K562 (cell line): ENCODE data around the gene SYNM. TPM values are rescaled to one million over a fixed set of nuclear protein-coding genes. Genes with fewer than 3 reads are reported as not detected.

ENCODE experiments used
- E2F4 ChIP-seq: sonication (generic); formaldehyde crosslinking; IDR thresholded peaks from 2 replicates; pipeline ENCODE4 v1.8.0; 2022; ENCODE audit warnings: mild to moderate bottlenecking, low read depth, missing genetic modification reagents
- ERF ChIP-seq: fragments of 450-650 bp; formaldehyde crosslinking; IDR thresholded peaks from 2 replicates; pipeline ENCODE4 v1.4.0; 2020; ENCODE audit warnings: mild to moderate bottlenecking, mixed read lengths
- ETV6 ChIP-seq, 3 experiments: fragments of 150-350 bp in 1 of 3; sonication (generic) in 1 of 3; formaldehyde crosslinking in 1 of 3; IDR thresholded peaks; 2 replicates each; pipeline versions ENCODE4 v1.6.1 to v1.8.0; 2014 to 2022; ENCODE audit warnings: borderline replicate concordance in 2 of 3, low read depth in 2 of 3, antibody characterized with exemption in 1 of 3, low read length in 1 of 3, mild to moderate bottlenecking in 1 of 3, missing genetic modification reagents in 1 of 3
- EWSR1 ChIP-seq: fragments of 450-650 bp; IDR thresholded peaks from 2 replicates; pipeline ENCODE4 v1.6.1; 2018; ENCODE audit warnings: borderline replicate concordance, mild to moderate bottlenecking, low read depth, moderate library complexity; ENCODE audit not compliant: partially characterized antibody
- FOXM1 ChIP-seq, 2 experiments: fragments of 450-650 bp in 1 of 2; sonication (generic) in 1 of 2; formaldehyde crosslinking in 1 of 2; IDR thresholded peaks; 2 replicates each; pipeline versions ENCODE4 v1.6.1 to v1.9.0; 2017 to 2022; ENCODE audit warnings: low read depth in 2 of 2, mild to moderate bottlenecking in 2 of 2, missing genetic modification reagents in 1 of 2, moderate library complexity in 1 of 2
- HCFC1 ChIP-seq: IDR thresholded peaks from 2 replicates; pipeline ENCODE4 v1.6.1; 2012; ENCODE audit warnings: low read depth, low read length, improper control_type of control experiment
- KDM5B ChIP-seq: fragments of 200-600 bp; sonication (generic); IDR thresholded peaks from 2 replicates; pipeline ENCODE4 v1.6.1; 2012; ENCODE audit warnings: low read depth, mild to moderate bottlenecking, moderate library complexity, low read length, control low read depth, inconsistent platforms; ENCODE audit not compliant: insufficient replicate concordance
- KLF6 ChIP-seq: fragments of 250-450 bp; sonication (Bioruptor Pico); IDR thresholded peaks from 2 replicates; pipeline ENCODE4 v1.4.0; 2020; ENCODE audit warnings: mild to moderate bottlenecking, moderate library complexity, borderline replicate concordance
- MAFK ChIP-seq: IDR thresholded peaks from 2 replicates; pipeline ENCODE4 v1.6.1; 2011; ENCODE audit warnings: low read length, improper control_type of control experiment
- NR3C1 ChIP-seq: sonication (generic); formaldehyde crosslinking; IDR thresholded peaks from 2 replicates; pipeline ENCODE4 v1.8.1; 2022; ENCODE audit warnings: missing genetic modification reagents
- PTTG1 ChIP-seq: fragments of 450-650 bp; IDR thresholded peaks from 2 replicates; pipeline ENCODE4 v1.6.1; 2016; ENCODE audit warnings: low read depth, mild to moderate bottlenecking, missing genetic modification characterization, missing compliant biosample characterization
- TAF15 ChIP-seq: fragments of 200-400 bp; formaldehyde crosslinking; IDR thresholded peaks from 2 replicates; pipeline ENCODE4 v1.6.1; 2017; ENCODE audit warnings: mild to moderate bottlenecking, low read depth, low read length, moderate library complexity
- ZFP91 ChIP-seq: sonication (generic); formaldehyde crosslinking; IDR thresholded peaks from 2 replicates; pipeline ENCODE4 v1.8.0; 2022; ENCODE audit warnings: mild to moderate bottlenecking, missing genetic modification reagents
- ZNF175 ChIP-seq: fragments of 200-800 bp; sonication (Bioruptor generic); IDR thresholded peaks from 2 replicates; pipeline ENCODE4 v1.6.1; 2016; ENCODE audit warnings: low read depth, mild to moderate bottlenecking, missing genetic modification characterization, missing compliant biosample characterization
- ZNF398 ChIP-seq: fragments of 250-450 bp; sonication (Bioruptor Pico); IDR thresholded peaks from 2 replicates; pipeline ENCODE4 v1.8.0; 2021; ENCODE audit warnings: moderate library complexity, mild to moderate bottlenecking, inconsistent platforms
- ZNF445 ChIP-seq: fragments of 250-450 bp; sonication (Bioruptor Pico); IDR thresholded peaks from 2 replicates; pipeline ENCODE4 v1.4.0; 2020; ENCODE audit warnings: low read depth, mild to moderate bottlenecking, moderate library complexity
- ZNF778 ChIP-seq: fragments of 450-650 bp; formaldehyde crosslinking; IDR thresholded peaks from 2 replicates; pipeline ENCODE4 v1.4.0; 2020; ENCODE audit warnings: mild to moderate bottlenecking, moderate library complexity
- polyA plus RNA-seq, 8 experiments: library from polyadenylated mRNA; depleted of rRNA in 4 of 8; stranded (reverse) in 5 of 8; unstranded in 3 of 8; fragments of >200 nt; fragmentation: Nextera tagmentation in 2 of 8; fragmentation: Illumina TruSeq in 1 of 8; extraction: Ambion mirVana in 2 of 8; extraction: Trizol in 1 of 8; gene quantifications; 2 replicates each; pipeline versions ENCODE4 v1.2.1 to v1.2.3, GENCODE V29; 2011 to 2014; ENCODE audit warnings: inconsistent platforms in 1 of 8, missing spikeins in 1 of 8
- total RNA-seq, 7 experiments: library from RNA; depleted of rRNA in 6 of 7; stranded (reverse); fragments of >200 nt in 6 of 7; fragmentation: Illumina TruSeq in 2 of 7; extraction: Trizol in 2 of 7; gene quantifications; 2 replicates each; pipeline versions ENCODE4 v1.2.1 to v1.2.3, GENCODE V29; 2011 to 2021; ENCODE audit warnings: low replicate concordance in 1 of 7
- TF ChIP-seq, protein P1 (sequence below): sonication (generic); formaldehyde crosslinking; IDR thresholded peaks from 2 replicates; pipeline ENCODE4 v1.8.1; 2023; ENCODE audit warnings: mild to moderate bottlenecking, missing genetic modification reagents

The SYNM gene
- total and polyA plus RNA-seq, 9 of the 15 experiments (the other 6 are each of a cell fraction or from before 2014, with no cell fraction given): 0.01 to 0.42 (median 0.13) TPM

- 0 out of 2 replicates have a peak, but pooled peaks have one; percentile 16 for TF ChIP-seq ZFP91 (CRISPR knock-in tag)
- TF ChIP-seq ZNF398 (CRISPR knock-in tag): no peak
- TF ChIP-seq KLF6 (CRISPR knock-in tag): no peak
- TF ChIP-seq TAF15: no peak
- no peak for TF ChIP-seq PTTG1
- TF ChIP-seq ZNF778 (CRISPR knock-in tag): no peak
- TF ChIP-seq E2F4 (CRISPR knock-in tag): no peak
- TF ChIP-seq ERF (CRISPR knock-in tag): no peak
- no peak for TF ChIP-seq HCFC1
- TF ChIP-seq EWSR1: no peak
- TF ChIP-seq, protein P1, sequence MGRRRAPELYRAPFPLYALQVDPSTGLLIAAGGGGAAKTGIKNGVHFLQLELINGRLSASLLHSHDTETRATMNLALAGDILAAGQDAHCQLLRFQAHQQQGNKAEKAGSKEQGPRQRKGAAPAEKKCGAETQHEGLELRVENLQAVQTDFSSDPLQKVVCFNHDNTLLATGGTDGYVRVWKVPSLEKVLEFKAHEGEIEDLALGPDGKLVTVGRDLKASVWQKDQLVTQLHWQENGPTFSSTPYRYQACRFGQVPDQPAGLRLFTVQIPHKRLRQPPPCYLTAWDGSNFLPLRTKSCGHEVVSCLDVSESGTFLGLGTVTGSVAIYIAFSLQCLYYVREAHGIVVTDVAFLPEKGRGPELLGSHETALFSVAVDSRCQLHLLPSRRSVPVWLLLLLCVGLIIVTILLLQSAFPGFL (CRISPR knock-in tag): no peak
- no peak for TF ChIP-seq NR3C1 (CRISPR knock-in tag)
- no peak for TF ChIP-seq ETV6 (IDR thresholded peaks at IDR 0.05; ENCODE audit: borderline replicate concordance in 1 of 2, low read depth in 2 of 2, low read length in 1 of 2)
- no peak for TF ChIP-seq ETV6 (CRISPR knock-in tag; IDR thresholded peaks at IDR 0.05; ENCODE audit: borderline replicate concordance)
- TF ChIP-seq ZNF175: no peak
- no peak; the same call in 1 of the 2 replicates for TF ChIP-seq MAFK
- no peak for TF ChIP-seq KDM5B
- TF ChIP-seq FOXM1 (IDR thresholded peaks at IDR 0.05; ENCODE audit: low read depth): no peak
- no peak for TF ChIP-seq FOXM1 (CRISPR knock-in tag; IDR thresholded peaks at IDR 0.05; ENCODE audit: low read depth)
- no peak for TF ChIP-seq ZNF445 (CRISPR knock-in tag)
Measured at GRCh38 chr15:99123713-99124451, 19.0 kb downstream of the SYNM start (continued).
